Karpas-422 (cell line): ENCODE data around the gene SLC35F6. TPM values are rescaled to one million over a fixed set of nuclear protein-coding genes. Genes with fewer than 3 reads are reported as not detected.

Experiments used
- DNase-seq: peaks from one replicate; pipeline ENCODE4 v3.0.0-alpha.2; 2015
- H2AFZ ChIP-seq: fragments of 200-600 bp; sonication (generic); 2 replicates; pipeline ENCODE4 v1.6.1; 2014; ENCODE audit warnings: antibody characterized with exemption, low read length, mixed read lengths
- H3K27ac ChIP-seq: fragments of 200-600 bp; sonication (generic); 2 replicates; pipeline ENCODE4 v1.5.1; 2014; ENCODE audit warnings: mild to moderate bottlenecking, low read length, moderate library complexity
- H3K27me3 ChIP-seq: fragments of 200-600 bp; sonication (generic); 2 replicates; pipeline ENCODE4 v1.6.1; 2014; ENCODE audit warnings: low read length, mixed read lengths
- H3K36me3 ChIP-seq: fragments of 200-600 bp; sonication (generic); 2 replicates; pipeline ENCODE4 v1.6.1; 2014; ENCODE audit warnings: low read length, mixed read lengths; ENCODE audit not compliant: insufficient read depth
- H3K4me1 ChIP-seq: fragments of 200-600 bp; sonication (generic); 2 replicates; pipeline ENCODE4 v1.6.1; 2014; ENCODE audit warnings: mild to moderate bottlenecking, low read length, mixed read lengths
- H3K4me2 ChIP-seq: fragments of 200-600 bp; sonication (generic); 2 replicates; pipeline ENCODE4 v1.6.1; 2014; ENCODE audit warnings: low read length, low read depth, mild to moderate bottlenecking; ENCODE audit not compliant: poor library complexity, severe bottlenecking
- H3K4me3 ChIP-seq: fragments of 200-600 bp; sonication (generic); 2 replicates; pipeline ENCODE4 v1.5.1; 2014; ENCODE audit warnings: mild to moderate bottlenecking, antibody characterized with exemption, low read length, mixed read lengths
- H3K79me2 ChIP-seq: fragments of 200-600 bp; sonication (generic); 2 replicates; pipeline ENCODE4 v1.6.1; 2014; ENCODE audit warnings: mild to moderate bottlenecking, low read length, mixed read lengths
- H3K9ac ChIP-seq: fragments of 200-600 bp; sonication (generic); 2 replicates; pipeline ENCODE4 v1.6.0; 2014; ENCODE audit warnings: low read length
- H3K9me2 ChIP-seq: fragments of 200-600 bp; sonication (generic), shearing (Covaris generic); replicated peaks from 2 replicates; pipeline ENCODE4 v1.6.0; 2014; ENCODE audit warnings: mild to moderate bottlenecking, low read length, moderate library complexity; ENCODE audit not compliant: insufficient read depth
- H3K9me3 ChIP-seq: fragments of 300-700, 200-600 bp; sonication (generic); 2 replicates; pipeline ENCODE4 v1.6.1; 2014; ENCODE audit warnings: low read length, mixed read lengths
- H4K20me1 ChIP-seq: fragments of 200-600 bp; sonication (generic); 2 replicates; pipeline ENCODE4 v1.6.1; 2014; ENCODE audit warnings: mild to moderate bottlenecking, antibody characterized with exemption, low read length, low read depth; ENCODE audit not compliant: insufficient read depth
- total RNA-seq: library from RNA; depleted of rRNA; stranded (reverse); fragments of >200 nt; shearing (Covaris generic); gene quantifications from 2 replicates; pipeline ENCODE4 v1.2.3, GENCODE V29; 2014; ENCODE audit warnings: low replicate concordance

Gene SLC35F6
- total RNA-seq, 1 experiment from 2014 or later = 13.8 TPM

DNA sequence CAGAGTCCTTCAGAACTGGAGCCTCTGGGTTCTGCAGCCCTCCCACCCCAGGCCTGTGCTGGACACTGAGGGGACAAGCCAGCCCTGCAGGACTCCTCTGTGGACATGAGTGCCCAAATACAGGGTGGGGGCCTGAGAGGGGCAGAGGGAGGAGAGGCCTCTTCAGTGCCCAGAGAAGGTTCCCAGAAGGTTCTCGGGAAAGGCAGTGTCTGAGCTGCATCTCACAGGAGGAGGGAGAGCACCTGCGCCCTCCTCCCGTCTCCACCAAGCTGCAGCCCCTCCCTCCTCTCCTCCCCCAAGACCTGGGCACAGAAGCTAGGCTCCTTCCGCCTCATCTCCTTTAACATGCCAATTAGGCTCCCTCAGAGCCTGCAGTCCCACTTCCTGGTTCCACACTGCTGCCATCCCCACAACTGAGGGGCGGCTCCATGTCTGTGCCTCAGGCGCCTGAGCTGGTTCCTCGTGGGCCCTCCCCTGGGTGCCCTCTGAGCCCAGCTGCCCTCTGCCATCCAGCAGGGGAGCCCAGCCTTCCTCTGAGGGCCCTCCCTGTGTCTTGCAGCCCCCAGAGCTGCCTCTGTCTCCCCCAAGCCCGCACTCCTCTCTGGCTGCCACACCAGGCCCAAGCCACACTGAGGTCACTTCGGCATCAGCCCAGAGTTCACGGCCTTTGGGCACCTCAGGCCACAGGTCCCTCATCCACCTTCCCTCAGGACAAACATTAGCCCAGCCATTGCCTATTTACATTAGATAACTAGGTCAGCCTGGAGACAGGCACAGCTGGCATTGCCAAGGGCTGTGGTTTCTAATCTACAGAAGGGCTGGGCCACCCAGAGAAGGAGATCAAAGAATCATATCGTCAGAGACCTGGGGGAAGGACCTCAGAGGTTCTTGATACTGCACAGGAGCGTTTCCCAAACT lies 42.7 kb upstream of the SLC35F6 start:
- Histone ChIP-seq H2AFZ (no peak overlapping the region), H3K9ac (no peak overlapping the region), H4K20me1 (no peaks in the 10 kb centered on the region), H3K9me3 (no peaks in the 10 kb centered on the region), H3K36me3 (no peaks in the 10 kb centered on the region), H3K27me3 (no peaks in the 10 kb centered on the region), H3K4me2 (no peak overlapping the region), H3K4me1 (no peaks in the 10 kb centered on the region), H3K9me2 (no peaks in the 10 kb centered on the region), H3K27ac (no peak overlapping the region), H3K4me3 (no peak overlapping the region), H3K79me2 (no peaks in the 10 kb centered on the region)
- DNase-seq = no peak

DNA sequence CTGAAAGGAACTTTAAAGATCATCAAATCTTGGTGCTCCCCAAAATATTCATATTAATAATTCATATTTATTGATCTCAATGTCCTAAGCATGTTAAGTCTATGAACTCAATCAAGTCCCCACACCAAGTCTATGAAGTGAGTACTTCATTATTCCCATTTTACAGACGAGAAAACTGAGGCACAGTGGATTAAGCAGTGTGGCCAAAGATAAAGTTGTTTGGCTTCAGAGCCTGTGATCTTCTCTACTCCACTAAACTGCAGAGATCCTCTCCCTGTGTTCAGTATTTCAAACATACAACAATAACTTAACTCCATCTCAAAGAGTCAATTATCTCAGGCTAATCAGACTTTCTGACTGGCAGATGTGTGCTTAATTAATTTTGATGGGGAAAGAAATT lies 41.8 kb upstream of the SLC35F6 start:
- Histone ChIP-seq H3K9ac (no peak overlapping the region), H3K4me2 (no peak overlapping the region)

DNA sequence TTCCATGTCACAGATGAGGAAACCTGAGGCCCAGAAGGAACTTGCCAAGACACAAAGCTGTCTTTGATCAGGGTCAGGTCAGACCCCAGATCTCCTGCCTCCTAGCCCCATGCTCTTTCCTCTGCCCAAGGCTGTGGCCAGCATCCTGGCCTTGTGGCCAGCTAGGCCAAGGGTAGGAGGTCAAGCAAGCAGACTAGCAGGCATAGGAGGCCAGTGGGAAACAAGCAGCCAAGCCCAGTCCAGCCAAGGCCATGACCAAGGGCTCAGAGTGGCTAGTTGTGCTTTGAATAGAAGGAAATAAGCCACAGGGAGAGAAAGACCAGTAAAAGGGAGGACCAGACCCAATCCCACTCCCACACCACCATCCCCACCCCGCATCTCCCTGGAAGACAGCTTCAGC lies 41.2 kb upstream of the SLC35F6 start:
- Histone ChIP-seq H3K4me3 (no peak overlapping the region), H3K79me2 (no peaks in the 10 kb centered on the region), H4K20me1 (no peaks in the 10 kb centered on the region), H2AFZ (no peak overlapping the region), H3K27ac (no peak overlapping the region), H3K9ac (no peak overlapping the region), H3K36me3 (no peaks in the 10 kb centered on the region), H3K4me2 (no peak overlapping the region), H3K9me2 (no peaks in the 10 kb centered on the region), H3K9me3 (no peaks in the 10 kb centered on the region), H3K4me1 (no peaks in the 10 kb centered on the region), H3K27me3 (no peaks in the 10 kb centered on the region)
- no peak for DNase-seq

More for the DNA sequence above, 41.8 kb upstream of the SLC35F6 start:
- Histone ChIP-seq H3K9me2 (no peaks in the 10 kb centered on the region), H4K20me1 (no peaks in the 10 kb centered on the region), H2AFZ (no peak overlapping the region), H3K4me3 (no peak overlapping the region), H3K9me3 (no peaks in the 10 kb centered on the region), H3K4me1 (no peaks in the 10 kb centered on the region), H3K79me2 (no peaks in the 10 kb centered on the region), H3K27me3 (no peaks in the 10 kb centered on the region), H3K27ac (no peak overlapping the region), H3K36me3 (no peaks in the 10 kb centered on the region)
- no peak for DNase-seq

DNA sequence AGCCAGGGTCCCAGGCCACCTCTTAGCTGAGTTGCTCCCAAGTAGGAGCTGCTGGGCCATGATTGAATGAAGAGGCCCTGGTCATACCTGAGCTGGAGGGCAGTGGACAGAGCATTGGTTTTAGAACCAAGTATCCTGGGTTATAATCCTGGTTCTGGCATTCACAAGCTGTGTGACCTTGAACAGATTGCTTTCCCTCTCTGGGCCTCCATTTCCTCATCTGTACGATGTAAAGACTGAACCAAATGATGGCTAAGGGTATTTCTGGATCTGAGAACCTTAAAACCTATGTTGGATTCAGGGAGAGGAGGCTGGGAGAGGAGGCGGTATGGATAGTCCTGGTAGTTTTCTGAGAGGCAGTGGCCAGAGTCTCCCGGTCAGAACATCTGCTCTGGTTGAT lies 40.6 kb upstream of the SLC35F6 start:
- Histone ChIP-seq H3K9me2 (no peaks in the 10 kb centered on the region), H3K9ac (no peak overlapping the region), H3K27me3 (no peaks in the 10 kb centered on the region), H4K20me1 (no peaks in the 10 kb centered on the region), H3K4me2 (no peak overlapping the region), H2AFZ (no peak overlapping the region), H3K4me1 (no peaks in the 10 kb centered on the region), H3K79me2 (no peaks in the 10 kb centered on the region), H3K9me3 (no peaks in the 10 kb centered on the region), H3K4me3 (no peak overlapping the region), H3K36me3 (no peaks in the 10 kb centered on the region), H3K27ac (no peak overlapping the region)
- DNase-seq = no peak

GRCh38 chr2:26723991-26724750 lies 39.9 kb upstream of the SLC35F6 start:
- H2AFZ ChIP-seq = no peak overlapping the region

GRCh38 chr2:26724784-26725520 lies 39.1 kb upstream of the SLC35F6 start:
- H3K4me2 ChIP-seq = no peak overlapping the region
- H4K20me1 ChIP-seq = no peaks in the 10 kb centered on the region
- H3K4me3 ChIP-seq = no peak overlapping the region
- no peak for DNase-seq
- no peak overlapping the region for H3K9ac ChIP-seq
- no peaks in the 10 kb centered on the region for H3K36me3 ChIP-seq
- no peak overlapping the region for H2AFZ ChIP-seq
- no peaks in the 10 kb centered on the region for H3K79me2 ChIP-seq
- no peaks in the 10 kb centered on the region for H3K9me2 ChIP-seq
- no peaks in the 10 kb centered on the region for H3K27me3 ChIP-seq
- H3K27ac ChIP-seq = no peak overlapping the region
- H3K4me1 ChIP-seq = no peaks in the 10 kb centered on the region
- no peaks in the 10 kb centered on the region for H3K9me3 ChIP-seq

More at GRCh38 chr2:26723991-26724750, 39.9 kb upstream of the SLC35F6 start:
- H3K9me2 ChIP-seq = no peaks in the 10 kb centered on the region
- H3K9ac ChIP-seq = no peak overlapping the region
- DNase-seq = no peak
- H3K9me3 ChIP-seq = no peaks in the 10 kb centered on the region
- no peak overlapping the region for H3K4me2 ChIP-seq
- no peaks in the 10 kb centered on the region for H3K27me3 ChIP-seq
- no peaks in the 10 kb centered on the region for H3K36me3 ChIP-seq
- no peaks in the 10 kb centered on the region for H3K4me1 ChIP-seq
- no peaks in the 10 kb centered on the region for H3K79me2 ChIP-seq
- no peak overlapping the region for H3K27ac ChIP-seq
- no peaks in the 10 kb centered on the region for H4K20me1 ChIP-seq
- no peak overlapping the region for H3K4me3 ChIP-seq

DNA sequence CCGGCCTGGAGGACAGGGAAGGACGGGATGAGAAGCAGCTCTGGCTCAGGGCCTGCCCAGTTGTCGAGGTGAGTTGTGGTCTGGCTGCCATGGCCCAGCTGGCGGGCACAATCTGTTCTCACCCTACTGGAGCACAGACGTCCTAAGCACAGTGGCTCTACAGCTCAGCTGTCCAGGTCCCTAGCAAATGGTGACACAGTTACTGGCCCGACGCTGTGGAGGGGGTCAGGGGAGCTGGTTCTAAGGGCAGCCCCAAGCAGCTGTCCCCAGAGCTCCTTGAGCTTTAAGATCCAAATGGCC lies 38.6 kb upstream of the SLC35F6 start:
- no peak overlapping the region for H3K4me3 ChIP-seq
- no peak for DNase-seq
- H2AFZ ChIP-seq = no peak overlapping the region
- H3K27ac ChIP-seq = no peak overlapping the region
- no peaks in the 10 kb centered on the region for H3K79me2 ChIP-seq
- no peak overlapping the region for H3K9ac ChIP-seq
- H3K9me3 ChIP-seq = no peaks in the 10 kb centered on the region
- no peaks in the 10 kb centered on the region for H3K9me2 ChIP-seq
- no peaks in the 10 kb centered on the region for H3K4me1 ChIP-seq
- no peak overlapping the region for H3K4me2 ChIP-seq
- no peaks in the 10 kb centered on the region for H4K20me1 ChIP-seq
- no peaks in the 10 kb centered on the region for H3K36me3 ChIP-seq
- H3K27me3 ChIP-seq = no peaks in the 10 kb centered on the region

GRCh38 chr2:26726228-26726627 lies 37.9 kb upstream of the SLC35F6 start:
- Histone ChIP-seq H3K9ac (no peak overlapping the region), H4K20me1 (no peaks in the 10 kb centered on the region), H3K27ac (no peak overlapping the region), H3K36me3 (no peaks in the 10 kb centered on the region), H3K4me2 (no peak overlapping the region), H2AFZ (no peak overlapping the region), H3K79me2 (no peaks in the 10 kb centered on the region), H3K9me3 (no peaks in the 10 kb centered on the region), H3K4me3 (no peak overlapping the region), H3K27me3 (no peaks in the 10 kb centered on the region), H3K9me2 (no peaks in the 10 kb centered on the region), H3K4me1 (no peaks in the 10 kb centered on the region)
- no peak for DNase-seq
